GM18511 (cell line): Measurements from ENCODE around the gene MCF2L2.
"Not testable (repeated sequence)": the region's sequence is repeated elsewhere in the genome, so short reads cannot be mapped to it uniquely, and the experiment has no call there.

Source experiments
- ATAC-seq: cut with Tn5 transposase; IDR thresholded peaks from one replicate; pipeline ENCODE4 v1.9.1; 2021; ENCODE audit warnings: mild to moderate bottlenecking, moderate library complexity; ENCODE audit not compliant: unreplicated experiment

The MCF2L2 gene

DNA sequence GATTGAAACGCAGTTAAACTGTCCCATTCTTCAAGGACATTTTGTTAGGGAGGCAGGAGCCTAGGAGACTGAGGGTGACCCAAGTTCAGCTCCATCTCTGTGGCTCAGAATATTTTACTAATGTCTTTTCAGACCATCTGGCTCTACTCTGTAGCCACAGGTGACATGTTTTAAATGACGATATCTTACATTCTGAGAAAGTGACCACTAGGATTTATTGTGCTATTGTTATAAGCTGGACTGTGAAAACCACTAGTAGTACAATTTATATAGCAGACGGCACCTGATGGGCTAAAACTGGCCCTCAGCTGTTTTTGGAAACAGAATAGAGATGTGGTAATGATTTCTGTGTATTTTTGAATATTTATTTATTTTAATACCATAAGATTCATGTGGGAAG is 55.5 kb downstream of the MCF2L2 start:
- ATAC-seq = no peak

GRCh38 chr3:183371600-183371968 is 56.8 kb downstream of the MCF2L2 start:
- not testable (repeated sequence) for ATAC-seq

DNA sequence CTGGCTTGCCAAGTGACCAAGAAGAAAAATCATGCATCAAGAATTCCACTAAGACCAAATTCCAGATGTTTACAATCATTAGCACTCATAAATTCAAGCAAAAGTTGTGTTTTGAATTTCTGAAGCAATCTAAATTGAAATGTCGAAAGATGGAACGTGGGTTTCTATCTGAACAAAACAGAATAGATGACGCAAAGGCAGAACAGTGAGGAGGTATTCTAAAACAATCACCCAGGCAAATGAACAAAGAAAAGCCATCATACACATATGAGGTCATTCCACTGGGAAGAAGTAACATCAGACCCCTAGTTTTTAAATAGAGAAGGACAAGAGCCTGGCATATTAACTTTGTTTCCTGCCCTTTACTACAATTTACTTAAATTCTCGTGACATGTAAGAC is 58.0 kb downstream of the MCF2L2 start:
- ATAC-seq = no peak

GRCh38 chr3:183369627-183370026 is 58.8 kb downstream of the MCF2L2 start:
- ATAC-seq = no peak

DNA sequence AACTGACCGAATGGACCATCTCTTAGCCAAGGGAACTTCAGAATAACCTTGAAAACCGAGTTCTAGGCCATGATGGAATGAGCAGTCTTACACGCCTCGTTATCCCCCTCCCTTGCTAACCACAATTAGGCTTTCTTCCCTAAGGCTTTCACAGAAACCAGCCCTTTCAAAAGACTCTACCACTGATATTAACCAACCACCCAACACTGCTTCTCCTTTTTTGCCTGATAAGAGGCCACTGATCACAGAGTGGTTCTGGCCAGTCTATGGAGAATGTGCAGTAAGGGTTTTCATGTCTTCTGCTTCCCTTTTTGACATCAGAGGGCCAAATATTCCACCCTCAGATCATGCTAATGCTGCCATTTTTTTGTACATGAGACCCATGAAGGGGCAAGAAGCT is 59.3 kb downstream of the MCF2L2 start:
- ATAC-seq = no peak

GRCh38 chr3:183360971-183361624 is 67.3 kb downstream of the MCF2L2 start:
- ATAC-seq = no peak

DNA sequence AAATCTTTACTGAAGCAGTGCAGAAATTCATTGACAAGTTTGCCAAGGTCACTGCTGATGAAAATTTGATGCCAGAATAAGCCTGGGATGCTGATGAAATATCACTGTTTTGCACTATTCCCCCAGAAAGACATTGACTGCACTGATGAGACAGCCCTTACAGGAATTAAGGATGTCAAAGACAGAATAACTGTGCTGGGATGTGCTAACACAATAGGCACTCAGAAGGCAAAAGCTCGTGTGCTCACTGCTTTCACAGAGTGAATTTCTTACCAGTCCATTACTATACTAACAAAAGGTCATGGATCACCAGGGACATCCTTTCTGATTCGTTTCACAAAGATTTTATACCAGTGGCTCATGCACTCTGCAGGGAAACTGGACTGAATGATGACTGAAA is 69.4 kb downstream of the MCF2L2 start:
- ATAC-seq = no peak

DNA sequence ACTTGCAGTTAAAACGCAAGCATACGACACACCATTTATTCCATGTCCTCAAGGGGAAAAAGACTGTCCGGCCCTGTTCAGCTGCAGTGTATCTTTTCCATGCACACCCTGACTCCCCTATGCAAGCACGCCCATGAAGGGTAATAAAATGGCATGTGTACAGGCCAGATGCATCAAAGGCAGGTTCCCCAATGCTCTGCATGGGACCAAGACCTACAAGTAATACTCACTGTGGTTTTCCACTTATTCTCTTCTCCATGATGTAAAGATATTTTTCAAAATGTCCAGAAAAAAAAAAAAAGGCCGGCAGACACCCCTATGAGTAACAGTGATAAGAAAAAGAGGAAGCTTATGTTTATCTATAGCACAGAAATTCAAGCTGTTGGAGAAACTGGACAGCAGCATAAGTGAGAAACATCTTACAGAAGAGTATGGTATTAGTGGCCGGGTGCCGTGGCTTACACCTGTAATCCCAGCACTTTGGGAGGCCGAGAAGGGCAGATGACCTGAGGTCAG is 70.8 kb downstream of the MCF2L2 start:
- ATAC-seq = no peak

DNA sequence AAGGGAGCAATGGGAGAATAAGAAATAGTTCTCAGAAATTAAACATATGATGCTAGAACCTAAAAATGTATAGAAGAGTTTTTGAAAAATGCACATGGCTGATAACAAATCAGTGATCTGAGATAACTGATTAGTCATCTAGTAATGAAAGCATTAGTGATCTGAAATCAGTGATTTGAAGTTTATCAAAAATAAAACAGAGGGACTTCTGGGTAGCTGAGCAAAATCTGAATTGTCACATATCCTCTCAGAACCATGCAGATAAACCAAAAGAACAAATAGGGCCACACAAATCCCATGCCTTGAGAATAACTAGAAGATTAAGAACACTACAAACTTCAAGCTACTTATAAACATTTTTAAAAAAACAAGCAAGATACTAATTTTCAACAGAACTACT is 71.5 kb downstream of the MCF2L2 start:
- ATAC-seq = no peak

- no peak for ATAC-seq
These were observed 73.5 kb downstream of the MCF2L2 start for GRCh38 chr3:183354874-183355273.

- no peak for ATAC-seq
These were observed 74.0 kb downstream of the MCF2L2 start for GRCh38 chr3:183354325-183354831.

- no peak for ATAC-seq
These were observed 75.0 kb downstream of the MCF2L2 start for GRCh38 chr3:183353421-183353820.

DNA sequence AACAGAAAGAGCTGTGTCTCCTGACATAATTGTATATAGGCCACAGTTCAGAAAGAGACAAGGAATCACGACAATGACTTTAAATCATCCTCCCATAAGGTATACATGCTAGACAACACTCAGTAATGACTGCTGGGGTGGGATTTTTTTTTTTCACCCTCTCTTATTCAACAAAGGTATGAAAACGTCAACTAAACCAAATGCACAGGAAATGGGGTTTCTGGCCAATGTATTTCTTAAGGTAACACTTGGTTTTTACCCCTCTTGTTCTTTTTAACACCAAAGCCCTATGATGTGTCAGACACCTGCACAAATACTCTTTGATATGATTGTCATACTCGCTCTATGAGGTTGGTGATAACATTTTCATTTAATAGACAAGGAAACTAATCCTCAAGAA is 78.3 kb downstream of the MCF2L2 start:
- no peak for ATAC-seq

DNA sequence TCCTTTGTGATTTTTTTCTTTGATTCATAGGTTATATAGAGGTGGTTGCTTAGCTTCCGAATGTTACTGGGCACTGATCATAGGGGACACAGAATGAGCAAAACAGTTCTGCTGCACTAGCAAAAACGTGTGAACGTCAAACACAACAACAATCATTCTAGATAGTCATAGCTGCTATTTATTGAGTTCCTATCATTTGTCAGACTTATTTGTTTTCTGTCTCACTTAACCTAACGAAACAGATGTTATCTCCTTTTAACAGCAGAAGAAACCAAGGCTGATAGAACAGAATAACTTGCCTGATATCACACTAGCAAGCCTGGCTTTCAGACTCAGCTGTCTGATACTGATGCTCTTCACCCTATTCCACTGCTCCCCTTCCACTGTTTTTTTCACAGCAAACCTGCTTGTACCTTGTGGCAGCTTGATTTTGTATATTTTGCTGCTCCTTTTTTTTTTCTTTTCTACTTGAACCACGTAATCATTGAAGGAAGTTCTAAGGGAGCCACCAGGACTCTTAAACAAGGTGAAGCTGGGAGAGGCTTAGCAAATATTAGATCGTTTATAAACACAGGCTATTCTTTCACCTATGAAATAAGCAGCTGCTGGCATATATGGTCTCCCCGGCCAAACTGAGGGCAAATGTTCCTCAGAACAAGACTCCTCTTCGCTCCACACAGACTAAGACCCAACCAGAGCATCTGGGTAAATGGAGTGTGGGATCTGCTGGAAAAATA is 78.8 kb downstream of the MCF2L2 start:
- no peak for ATAC-seq

GRCh38 chr3:183342824-183343223 is 85.6 kb downstream of the MCF2L2 start:
- ATAC-seq = no peak

DNA sequence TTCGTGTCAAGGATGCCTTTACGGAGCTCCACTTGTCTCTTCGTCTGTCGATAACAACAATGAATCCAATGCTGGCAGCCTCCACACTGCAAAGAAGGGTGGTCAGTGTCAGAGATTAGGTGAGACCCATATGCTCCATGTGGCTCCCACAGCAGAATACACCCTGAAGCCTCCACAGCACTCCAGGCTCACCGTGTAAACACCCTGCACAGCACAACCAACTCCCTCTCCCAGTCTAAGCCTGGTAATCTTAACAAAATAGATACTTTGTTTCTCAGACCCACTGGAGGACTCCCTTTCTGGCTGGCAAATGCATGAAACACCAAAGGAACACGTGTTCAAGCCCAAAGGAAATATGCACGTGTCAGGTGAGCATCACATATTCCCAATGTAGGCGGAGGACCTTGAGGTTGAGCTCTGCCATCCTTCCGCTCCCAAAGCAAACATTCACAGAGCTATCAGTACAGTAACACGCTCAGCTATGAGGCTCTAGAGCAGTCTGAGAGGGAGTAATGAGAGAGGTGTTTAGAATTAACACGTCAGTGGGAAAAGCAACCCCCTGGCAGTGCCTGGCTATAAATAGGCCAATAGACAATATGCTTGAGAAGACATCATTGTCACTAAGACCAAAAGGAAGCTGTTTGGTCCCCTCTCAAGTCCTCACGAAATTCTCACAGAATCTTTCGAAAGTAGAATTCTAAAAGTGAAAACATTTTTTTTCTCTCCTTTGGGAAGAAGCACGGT is 86.7 kb downstream of the MCF2L2 start:
- no peak for ATAC-seq

- no peak for ATAC-seq
These were observed 88.2 kb downstream of the MCF2L2 start for GRCh38 chr3:183340222-183340621.

DNA sequence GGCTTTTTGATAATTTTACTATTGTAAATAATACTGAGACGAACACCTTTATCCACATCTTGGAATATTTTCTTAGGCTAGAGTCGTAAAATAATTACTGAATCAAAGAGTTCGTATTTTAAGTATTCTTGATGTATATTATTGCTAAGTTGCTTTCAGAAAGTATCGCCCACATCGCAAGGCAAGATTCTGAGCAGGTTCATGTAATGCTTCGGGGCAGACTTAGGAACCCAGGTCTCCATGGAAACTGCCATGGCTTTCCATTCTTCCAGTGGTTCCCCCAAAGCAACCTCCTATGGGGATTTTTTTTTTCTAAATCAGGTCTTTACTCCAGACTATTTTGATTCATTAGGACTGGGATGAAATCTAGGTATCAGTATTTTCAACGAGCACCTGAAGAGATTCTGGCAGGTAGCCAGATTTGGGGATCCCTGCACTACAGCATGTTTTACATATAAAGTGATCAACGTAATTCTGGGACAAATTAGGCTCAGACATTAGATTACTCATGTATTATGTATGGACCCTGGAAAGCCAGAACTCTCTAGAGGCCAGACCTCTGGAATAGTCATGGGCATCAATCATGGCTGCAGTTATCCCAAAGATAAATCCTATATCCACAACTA is 88.8 kb downstream of the MCF2L2 start:
- no peak for ATAC-seq

GRCh38 chr3:183338520-183338919 is 89.9 kb downstream of the MCF2L2 start:
- no peak for ATAC-seq

DNA sequence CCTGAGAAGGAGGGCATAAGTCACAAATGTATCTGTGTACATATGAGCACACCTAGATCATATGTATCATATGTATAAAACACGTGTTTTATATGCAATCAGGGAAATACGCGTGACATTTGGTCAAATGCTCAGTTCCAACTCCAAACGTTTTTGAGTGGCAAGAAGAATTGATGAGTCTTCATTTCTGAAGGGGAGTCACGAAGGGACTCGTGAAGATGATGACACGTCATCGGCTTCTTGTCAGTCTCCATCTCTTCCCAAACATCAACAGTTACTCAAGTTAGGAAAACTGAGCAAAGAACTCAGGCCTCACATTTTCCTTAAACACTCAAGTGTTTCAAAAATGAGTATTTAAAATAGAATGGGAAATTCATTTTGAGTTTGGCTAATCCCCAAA is 95.9 kb downstream of the MCF2L2 start:
- ATAC-seq = no peak

GRCh38 chr3:183331498-183331897 is 96.9 kb downstream of the MCF2L2 start:
- ATAC-seq = no peak
